SK-N-SH (cell line): ENCODE results near the gene VEGFD. TPM values are rescaled to one million over a fixed set of nuclear protein-coding genes. Genes with fewer than 3 reads are reported as not detected.

Source experiments
- CTCF ChIA-PET: fragments of 300-600, 350-600 bp; formaldehyde crosslinking; extraction: SDS; loops from one replicate; lab custom pipeline; 2021; lab: Yijun Ruan, JAX
- POLR2A ChIA-PET: fragments of 350-600 bp; sonication (Branson Sonifier 250); formaldehyde crosslinking; extraction: SDS; loops from one replicate; lab custom pipeline; 2020; ENCODE audit warnings: antibody characterized with exemption, inconsistent platforms; lab: Yijun Ruan, JAX
- DNase-seq: peaks from one replicate; pipeline ENCODE4 v3.0.0; 2012
- H2AFZ ChIP-seq: fragments of 200-600 bp; sonication (generic); 2 replicates; pipeline ENCODE4 v1.8.1; 2016; ENCODE audit warnings: antibody characterized with exemption, mild to moderate bottlenecking, low read depth
- H3F3A ChIP-seq: fragments of 200-600 bp; sonication (generic); replicated peaks from 2 replicates; pipeline ENCODE3; 2016; ENCODE audit warnings: antibody characterized with exemption, mild to moderate bottlenecking; ENCODE audit not compliant: insufficient read depth
- H3K27ac ChIP-seq, 2 experiments: fragments of 200-500 bp in 1 of 2; fragments of 200-600 bp in 1 of 2; sonication (Bioruptor generic) in 1 of 2; sonication (generic), shearing (Covaris generic) in 1 of 2; 2 replicates each; pipeline versions ENCODE4 v1.5.1 to v1.6.1; 2014 to 2016; ENCODE audit warnings: low read depth in 2 of 2, inconsistent platforms in 1 of 2, low read length in 1 of 2, mild to moderate bottlenecking in 1 of 2, mixed read lengths in 1 of 2
- H3K27me3 ChIP-seq: fragments of 200-600 bp; sonication (generic), shearing (Covaris generic); 2 replicates; pipeline ENCODE4 v1.6.1; 2016; ENCODE audit warnings: mixed run types; ENCODE audit not compliant: insufficient read depth
- H3K36me3 ChIP-seq, 2 experiments: fragments of 200-500 bp in 1 of 2; fragments of 200-600 bp in 1 of 2; sonication (Bioruptor generic) in 1 of 2; sonication (generic) in 1 of 2; replicated peaks in 1 of 2; 2 replicates each; pipeline versions ENCODE3 to v1.5.1; 2014 to 2016; ENCODE audit warnings: low read length in 1 of 2, mild to moderate bottlenecking in 1 of 2; ENCODE audit not compliant: insufficient read depth in 2 of 2, control insufficient read depth in 1 of 2
- H3K4me1 ChIP-seq, 2 experiments: fragments of 200-500 bp in 1 of 2; fragments of 200-600 bp in 1 of 2; sonication (Bioruptor generic) in 1 of 2; sonication (generic), shearing (Covaris generic) in 1 of 2; 2 replicates each; pipeline versions ENCODE4 v1.5.1 to v1.6.1; 2014 to 2016; ENCODE audit warnings: low read depth in 1 of 2, low read length in 1 of 2, mixed run types in 1 of 2; ENCODE audit not compliant: insufficient read depth in 2 of 2, control insufficient read depth in 1 of 2
- H3K4me2 ChIP-seq: fragments of 200-600 bp; sonication (generic), shearing (Covaris generic); 2 replicates; pipeline ENCODE4 v1.6.1; 2017; ENCODE audit warnings: mixed run types
- H3K4me3 ChIP-seq, 2 experiments: fragments of 200-500 bp in 1 of 2; fragments of 200-600 bp in 1 of 2; sonication (Bioruptor generic) in 1 of 2; sonication (generic), shearing (Covaris generic) in 1 of 2; 2 replicates each; pipeline versions ENCODE4 v1.5.1 to v1.8.1; 2014 to 2016; ENCODE audit warnings: low read depth in 2 of 2, inconsistent platforms in 1 of 2, low read length in 1 of 2, mild to moderate bottlenecking in 1 of 2, mixed read lengths in 1 of 2, moderate library complexity in 1 of 2
- H3K79me2 ChIP-seq: fragments of 200-600 bp; sonication (generic); 2 replicates; pipeline ENCODE4 v1.8.1; 2017; ENCODE audit warnings: mild to moderate bottlenecking; ENCODE audit not compliant: insufficient read depth
- H3K9ac ChIP-seq: fragments of 200-600 bp; sonication (generic); 2 replicates; pipeline ENCODE4 v1.6.1; 2017; ENCODE audit warnings: mixed run types
- H3K9me2 ChIP-seq: fragments of 200-600 bp; sonication (generic); 2 replicates; pipeline ENCODE4 v1.6.1; 2017; ENCODE audit warnings: mixed run types
- H3K9me3 ChIP-seq: fragments of 200-600 bp; sonication (generic); 2 replicates; pipeline ENCODE4 v1.6.1; 2017; ENCODE audit warnings: mixed run types, mild to moderate bottlenecking, moderate library complexity
- H4K20me1 ChIP-seq: fragments of 200-600 bp; sonication (generic); 2 replicates; pipeline ENCODE4 v1.6.1; 2017; ENCODE audit warnings: mild to moderate bottlenecking, mixed run types; ENCODE audit not compliant: insufficient read depth
- CHD2 ChIP-seq: fragments of 150-350 bp; IDR thresholded peaks from 2 replicates; pipeline ENCODE4 v1.6.1; 2018; ENCODE audit warnings: low read length; ENCODE audit not compliant: partially characterized antibody
- CTCF ChIP-seq: fragments of 200-600 bp; sonication (generic); IDR thresholded peaks from 2 replicates; pipeline ENCODE4 v1.6.1; 2017; ENCODE audit warnings: antibody characterized with exemption, mild to moderate bottlenecking, moderate library complexity
- EP300 ChIP-seq, 2 experiments: IDR thresholded peaks; 2 replicates each; pipeline versions ENCODE4 v1.4.0 to v1.6.1; 2012; ENCODE audit warnings: borderline replicate concordance in 1 of 2, low read depth in 1 of 2, low read length in 1 of 2
- EZH2phosphoT487 ChIP-seq: fragments of 200-600 bp; sonication (generic); IDR thresholded peaks from 2 replicates; pipeline ENCODE4 v1.6.1; 2017; ENCODE audit warnings: low read depth, mixed run types, mild to moderate bottlenecking, antibody characterized with exemption, moderate library complexity, borderline replicate concordance
- FOXJ3 ChIP-seq: sonication (generic); formaldehyde crosslinking; IDR thresholded peaks from 2 replicates; pipeline ENCODE4 v1.5.1; 2020; ENCODE audit warnings: mild to moderate bottlenecking, missing genetic modification reagents
- GABPA ChIP-seq: IDR thresholded peaks from 2 replicates; pipeline ENCODE4 v1.4.0; 2012; ENCODE audit warnings: low read depth, mild to moderate bottlenecking
- MAX ChIP-seq: IDR thresholded peaks from 2 replicates; pipeline ENCODE4 v1.4.0; 2012; ENCODE audit warnings: low read depth
- MEF2A ChIP-seq: IDR thresholded peaks from 2 replicates; pipeline ENCODE4 v1.4.0; 2012; ENCODE audit warnings: low read depth, borderline replicate concordance
- NFIC ChIP-seq: IDR thresholded peaks from 2 replicates; pipeline ENCODE4 v1.4.0; 2012; ENCODE audit warnings: borderline replicate concordance
- RAD21 ChIP-seq: IDR thresholded peaks from 2 replicates; pipeline ENCODE4 v1.6.1; 2012; ENCODE audit warnings: mild to moderate bottlenecking, low read length
- REST ChIP-seq: IDR thresholded peaks from 2 replicates; pipeline ENCODE4 v1.6.1; 2012; ENCODE audit warnings: mild to moderate bottlenecking, low read depth, low read length, moderate library complexity
- RXRA ChIP-seq: IDR thresholded peaks from 2 replicates; pipeline ENCODE4 v1.4.0; 2012; ENCODE audit warnings: low read depth, mild to moderate bottlenecking, borderline replicate concordance
- SIN3A ChIP-seq: IDR thresholded peaks from 2 replicates; pipeline ENCODE4 v1.6.1; 2012; ENCODE audit warnings: low read depth, mild to moderate bottlenecking, low read length, moderate library complexity, borderline replicate concordance
- SMC3 ChIP-seq: IDR thresholded peaks from 2 replicates; pipeline ENCODE4 v1.6.1; 2012; ENCODE audit warnings: low read depth, low read length, improper control_type of control experiment
- TAF1 ChIP-seq: IDR thresholded peaks from 2 replicates; pipeline ENCODE4 v1.6.1; 2012; ENCODE audit warnings: low read depth, mild to moderate bottlenecking, low read length, moderate library complexity, borderline replicate concordance
- TCF12 ChIP-seq: IDR thresholded peaks from 2 replicates; pipeline ENCODE4 v1.4.0; 2012
- TEAD4 ChIP-seq: IDR thresholded peaks from 2 replicates; pipeline ENCODE4 v1.4.0; 2012; ENCODE audit warnings: mild to moderate bottlenecking, borderline replicate concordance; ENCODE audit not compliant: insufficient read depth
- WGBS: methylation state at CpG from one replicate; pipeline ENCODE4 v1.1.6; 2017; ENCODE audit warnings: low lambda C conversion rate; 5-methylcytosine and 5-hydroxymethylcytosine counted together
- polyA plus RNA-seq, 3 experiments: library from polyadenylated mRNA; depleted of rRNA; stranded (reverse); fragments of >200 nt; gene quantifications; 2 replicates each; pipeline ENCODE4 v1.2.3, GENCODE V29; 2012

VEGFD gene
- polyA plus RNA-seq, 1 of the 3 experiments (the other 2 are of a cell fraction): 5.3 TPM

GRCh38 chrX:15382813-15383212, 1.4 kb downstream of the VEGFD start:
- no peaks in the 10 kb centered on the region for H3F3A ChIP-seq
- no peaks in the 10 kb centered on the region for H3K27me3 ChIP-seq
- H4K20me1 ChIP-seq: no peaks in the 10 kb centered on the region
- WGBS: 73% methylated on average over 8 of the region's 8 CpGs
- peak overlapping the region in 1 of 2 experiments; percentile 53; a peak in 2 of 4 replicates for H3K27ac ChIP-seq
- H3K36me3 ChIP-seq: no peaks in the 10 kb centered on the region
- H3K9ac ChIP-seq: no peak overlapping the region
- DNase-seq: no peak
- ChIA-PET CTCF (interaction anchor here (1.2 to 3.6 kb wide), 7 partner anchors 10 to 107 kb away, joined by 3 to 24 read pairs (median 4); no protein-coding TSS in a partner anchor), POLR2A (no interaction called here)
- peak; percentile 44 for TF ChIP-seq CTCF
- no peak for TF ChIP-seq TEAD4
- TF ChIP-seq SMC3: peak; percentile 29; the same call in 1 of the 2 replicates
- TF ChIP-seq RAD21: peak; percentile 52
- no peaks in the 10 kb centered on the region for H3K9me3 ChIP-seq
- no peak overlapping the region for H2AFZ ChIP-seq
- no peak overlapping the region for H3K4me2 ChIP-seq
- H3K4me3 ChIP-seq: peak overlapping the region in 1 of 2 experiments; percentile 30; a peak in 1 of 4 replicates
- no peaks in the 10 kb centered on the region for H3K9me2 ChIP-seq
- no peaks in the 10 kb centered on the region for H3K4me1 ChIP-seq
- no peaks in the 10 kb centered on the region for H3K79me2 ChIP-seq

- Histone ChIP-seq H3K27me3 (no peaks in the 10 kb centered on the region), H3K79me2 (no peaks in the 10 kb centered on the region), H3K4me2 (no peak overlapping the region), H3K9me3 (no peaks in the 10 kb centered on the region)
- TF ChIP-seq GABPA (no peak), EP300 (IDR thresholded peaks at IDR 0.05; ENCODE audit: borderline replicate concordance in 1 of 2, low read depth in 1 of 2, low read length in 1 of 2) (peak in 1 of 2 experiments; percentile 13; a peak in 1 of 4 replicates), EZH2phosphoT487 (no peak), RXRA (no peak), TCF12 (peak; percentile 85), NFIC (no peak), SIN3A (no peak), REST (no peak), MEF2A (no peak), MAX (no peak), TAF1 (no peak), FOXJ3 (CRISPR knock-in tag) (no peak), CHD2 (no peak), TEAD4 (no peak)
- TF ChIP-seq, all 33 proteins: peak for 2
- H3F3A ChIP-seq: peaks cover 3% of the 10 kb centered on the region
- H3K36me3 ChIP-seq: no peaks in the 10 kb centered on the region
- H3K4me3 ChIP-seq: no peak overlapping the region
- peaks cover 0 to 4% of the 10 kb centered on the region in 2 experiments; a peak in 2 of 4 replicates for H3K4me1 ChIP-seq
- POLR2A ChIA-PET: no interaction called here
- H4K20me1 ChIP-seq: no peaks in the 10 kb centered on the region
- H3K27ac ChIP-seq: peak overlapping the region in 1 of 2 experiments; percentile 47; a peak in 1 of 4 replicates
- no peak overlapping the region for H2AFZ ChIP-seq
- WGBS: 50% methylated on average over 1 of the region's 1 CpG
- DNase-seq: no peak
- H3K9ac ChIP-seq: no peak overlapping the region
- CTCF ChIA-PET: no interaction called here
- no peaks in the 10 kb centered on the region for H3K9me2 ChIP-seq
Observed at GRCh38 chrX:15376956-15377355, 7.3 kb downstream of the VEGFD start.
